Right atrium auricular region (tissue), 2 donors: ENCODE results near the gene TRNP1. TPM values are rescaled to one million over a fixed set of nuclear protein-coding genes. Genes with fewer than 3 reads are reported as not detected.
A peak's percentile ranks its signal among the peaks of the same experiment; 100 is the strongest.

Experiments used
- DNase-seq: peaks from one replicate; pipeline ENCODE4 v3.0.0-alpha.2; 2019; ENCODE audit warnings: low spot score
- H3K27ac ChIP-seq, 2 donors: fragments of 200-600 bp; sonication (generic); 1 replicate in 1 of 2; 2 replicates in 1 of 2; pipeline ENCODE4 v1.5.1; 2016 to 2019
- H3K27me3 ChIP-seq, 2 donors: fragments of 200-600 bp; sonication (generic); one replicate each; pipeline versions ENCODE4 v1.5.1 to v1.6.0; 2017 to 2019
- H3K36me3 ChIP-seq: fragments of 200-600 bp; sonication (generic); one replicate; pipeline ENCODE4 v1.5.1; 2016
- H3K4me1 ChIP-seq, 2 donors: fragments of 200-600 bp; sonication (generic); one replicate each; pipeline versions ENCODE4 v1.5.1 to v1.6.0; 2017 to 2019
- H3K4me3 ChIP-seq, 2 donors: fragments of 200-600 bp; sonication (generic); 1 replicate in 1 of 2; 2 replicates in 1 of 2; pipeline ENCODE4 v1.5.1; 2017 to 2019; ENCODE audit warnings: mild to moderate bottlenecking in 1 of 2, moderate library complexity in 1 of 2
- H3K9me3 ChIP-seq, 2 donors: fragments of 200-600 bp; sonication (generic); one replicate each; pipeline ENCODE4 v1.5.1; 2019
- CTCF ChIP-seq, 2 donors: fragments of 200-600 bp; sonication (generic); IDR thresholded peaks; one replicate each; pipeline ENCODE4 v1.5.1; 2019; ENCODE audit warnings: antibody characterized with exemption in 2 of 2
- total RNA-seq, 2 donors: library from RNA; depleted of rRNA; stranded (reverse); fragments of >200 nt; gene quantifications; one replicate each; pipeline ENCODE4 v1.1.0, GENCODE V29; 2016

Gene TRNP1
- total RNA-seq, 2 donors from 2014 or later, result 72.5 to 151 TPM

DNA sequence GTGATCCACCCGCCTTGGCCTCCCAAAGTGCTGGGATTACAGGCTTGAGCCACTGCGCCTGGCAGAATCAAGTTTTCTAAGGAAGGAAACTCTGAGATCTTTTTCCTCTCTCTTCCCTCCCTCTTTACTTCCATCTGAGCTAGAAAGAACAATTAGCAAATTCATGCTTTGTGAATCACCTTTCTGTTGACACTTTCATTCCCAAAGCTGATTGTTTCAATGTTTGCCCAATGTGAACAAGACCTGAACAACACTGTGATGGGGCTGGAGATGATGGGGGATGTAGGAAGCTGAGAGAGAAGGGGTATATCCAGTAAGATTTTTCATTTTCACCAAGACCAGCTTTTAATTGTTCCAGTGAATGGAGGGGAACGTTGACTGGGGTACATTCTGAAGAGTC is 24.8 kb downstream of the TRNP1 start:
- H3K4me3 ChIP-seq, result no peak overlapping the region

DNA sequence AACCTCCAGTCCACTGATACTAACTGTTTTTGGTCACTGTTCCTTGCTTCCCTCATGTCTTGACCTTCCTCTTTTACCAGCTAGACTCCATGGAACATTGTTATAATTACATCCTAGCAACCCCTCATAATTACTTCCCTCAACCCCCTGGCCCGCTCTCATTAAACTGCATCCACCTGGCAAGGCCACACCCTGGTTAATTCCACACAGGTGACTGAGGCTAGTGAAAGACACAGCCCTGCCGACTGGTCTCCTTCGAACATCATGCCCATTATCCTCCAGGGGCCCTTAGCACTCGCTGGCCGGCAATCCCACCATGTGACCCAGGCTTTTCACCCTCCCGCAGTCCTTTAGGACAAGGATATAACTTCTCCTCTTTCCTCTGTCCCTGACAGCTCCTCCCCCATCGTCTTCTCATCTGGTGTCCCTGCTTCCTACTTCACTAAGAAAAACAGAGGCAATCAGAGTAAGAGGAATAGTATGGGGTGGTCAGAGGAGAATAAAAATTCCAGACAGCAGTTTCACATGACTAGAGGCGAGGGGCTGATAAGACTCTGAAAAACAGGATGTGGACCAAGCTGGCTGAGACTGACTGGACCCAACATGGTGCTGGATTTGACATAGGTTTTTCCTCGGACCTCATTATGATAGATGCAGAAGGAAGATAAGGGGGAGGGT is 28.0 kb downstream of the TRNP1 start:
- DNase-seq, result no peak
- Histone ChIP-seq H3K9me3 (no peaks in the 10 kb centered on the region), H3K36me3 (no peaks in the 10 kb centered on the region), H3K4me3 (no peak overlapping the region), H3K27me3 (no peaks in the 10 kb centered on the region), H3K27ac (no peak overlapping the region), H3K4me1 (no peaks in the 10 kb centered on the region)
- no peak for TF ChIP-seq CTCF (IDR thresholded peaks at IDR 0.05)

More for the DNA sequence above, 24.8 kb downstream of the TRNP1 start:
- no peaks in the 10 kb centered on the region for H3K9me3 ChIP-seq
- H3K4me1 ChIP-seq, result peaks cover 0 to 1% of the 10 kb centered on the region in 2 donors
- H3K27me3 ChIP-seq, result no peaks in the 10 kb centered on the region
- no peak overlapping the region for H3K27ac ChIP-seq
- DNase-seq, result no peak
- TF ChIP-seq CTCF (IDR thresholded peaks at IDR 0.05), result no peak
- H3K36me3 ChIP-seq, result no peaks in the 10 kb centered on the region

DNA sequence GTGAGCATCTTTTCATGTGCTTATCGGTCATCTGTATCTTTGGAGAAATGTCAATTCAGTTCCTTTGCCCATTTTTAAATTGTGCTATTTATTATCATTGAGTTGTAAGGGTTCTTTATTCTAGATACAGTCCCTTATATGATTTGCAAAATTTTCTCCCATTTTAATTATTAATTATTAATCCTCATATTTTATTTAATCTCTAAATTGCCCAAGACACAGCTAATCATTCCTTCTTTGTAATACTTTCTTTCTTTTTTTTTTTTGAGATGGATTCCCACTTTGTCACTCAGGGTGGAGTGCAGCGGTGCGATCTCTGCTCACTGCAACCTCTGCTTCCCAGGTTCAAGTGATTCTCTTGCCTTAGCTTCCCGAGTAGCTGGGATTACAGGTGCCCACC is 32.2 kb downstream of the TRNP1 start:
- TF ChIP-seq CTCF (IDR thresholded peaks at IDR 0.05), result no peak
- no peak for DNase-seq
- no peak overlapping the region for H3K4me3 ChIP-seq

GRCh38 chr1:27026621-27027574 is 33.4 kb downstream of the TRNP1 start:
- no peak for TF ChIP-seq CTCF (IDR thresholded peaks at IDR 0.05)
- no peaks in the 10 kb centered on the region for H3K36me3 ChIP-seq
- H3K27me3 ChIP-seq, result no peaks in the 10 kb centered on the region
- H3K9me3 ChIP-seq, result no peaks in the 10 kb centered on the region
- peaks cover 0 to 9% of the 10 kb centered on the region in 2 donors for H3K4me1 ChIP-seq
- DNase-seq, result peak; percentile 67
- peak overlapping the region; percentile 9 to 16 for H3K27ac ChIP-seq
- no peak overlapping the region for H3K4me3 ChIP-seq

More for the DNA sequence above, 32.2 kb downstream of the TRNP1 start:
- Histone ChIP-seq H3K4me1 (no peaks in the 10 kb centered on the region), H3K36me3 (no peaks in the 10 kb centered on the region), H3K9me3 (no peaks in the 10 kb centered on the region), H3K27me3 (no peaks in the 10 kb centered on the region), H3K27ac (no peak overlapping the region)

GRCh38 chr1:27027575-27028250 is 34.2 kb downstream of the TRNP1 start:
- no peak for DNase-seq
- Histone ChIP-seq H3K4me3 (no peak overlapping the region), H3K27ac (peak overlapping the region; percentile 9 to 16), H3K27me3 (no peaks in the 10 kb centered on the region), H3K4me1 (peaks cover 0 to 13% of the 10 kb centered on the region in 2 donors), H3K36me3 (no peaks in the 10 kb centered on the region), H3K9me3 (no peaks in the 10 kb centered on the region)
- no peak for TF ChIP-seq CTCF (IDR thresholded peaks at IDR 0.05)
